Measurements from ENCODE around the gene ELOVL5. TPM values are rescaled to one million over a fixed set of nuclear protein-coding genes. Genes with fewer than 3 reads are reported as not detected.
A peak's percentile ranks its signal among the peaks of the same experiment; 100 is the strongest.

Gene ELOVL5
- total and polyA plus RNA-seq, 4 experiments from 2014 or later, result 108 to 125 (median 109) TPM

GRCh38 chr6:53263917-53264316 lies 84.8 kb downstream of the ELOVL5 start:
- Histone ChIP-seq H3K27ac (ENCODE audit: low read depth, low read length) (no peak overlapping the region), H3K36me3 (ENCODE audit: insufficient read depth, low read length) (peaks cover 59% of the 10 kb centered on the region)
- CTCF ChIA-PET (ENCODE audit: partially characterized antibody), result interaction anchor here (1.0 to 1.1 kb wide), 3 partner anchors 10 to 27 kb away, joined by 3 read pairs; no protein-coding TSS in a partner anchor

GRCh38 chr6:53259860-53260580 lies 88.7 kb downstream of the ELOVL5 start:
- no peaks in the 10 kb centered on the region for H3K9me3 ChIP-seq (ENCODE audit: control insufficient read depth in 1 of 2, low read length in 2 of 2)
- no peaks in the 10 kb centered on the region for H3K27me3 ChIP-seq (ENCODE audit: insufficient read depth, low read length)
- no peak overlapping the region for H3K4me3 ChIP-seq (ENCODE audit: low read length in 2 of 2)
- Mint-ChIP-seq H3K4me3 (no peak overlapping the region), H3K27ac (no peak overlapping the region), H3K4me1 (peaks cover 0 to 5% (median 2%) of the 10 kb centered on the region in 4 donors), H3K27me3 (no peaks in the 10 kb centered on the region), H3K9me3 (peaks cover 0 to 4% (median 0%) of the 10 kb centered on the region in 8 donors), H3K36me3 (peaks cover 64 to 65% of the 10 kb centered on the region in 2 donors)
- H3K4me1 ChIP-seq (ENCODE audit: insufficient read depth, low read length), result no peaks in the 10 kb centered on the region
- intact Hi-C loops (cut with micrococcal nuclease), result no loop called here
- no peak for DNase-seq
- no peak overlapping the region for H3K27ac ChIP-seq (ENCODE audit: low read depth, low read length)
- ChIA-PET CTCF (ENCODE audit: partially characterized antibody) (interaction anchor here (0.5 to 1.0 kb wide), 2 partner anchors 25 to 100 kb away, joined by 3 read pairs; no protein-coding TSS in a partner anchor), POLR2A (ENCODE audit: partially characterized antibody) (interaction anchor here (0.9 kb wide), 1 partner anchor 88 kb away, joined by 3 read pairs; no protein-coding TSS in a partner anchor)
- peaks cover 27% of the 10 kb centered on the region for H3K36me3 ChIP-seq (ENCODE audit: insufficient read depth, low read length)

More at GRCh38 chr6:53263917-53264316, 84.8 kb downstream of the ELOVL5 start:
- peak overlapping the region in 3 of 7 donors; percentile 5 to 68 (median 59) for H3K27ac Mint-ChIP-seq
- intact Hi-C loops (cut with micrococcal nuclease), result no loop called here
- no peaks in the 10 kb centered on the region for H3K27me3 ChIP-seq (ENCODE audit: insufficient read depth, low read length)
- no peak for DNase-seq
- H3K4me3 ChIP-seq (ENCODE audit: low read length in 2 of 2), result no peak overlapping the region
- no peak overlapping the region for H3K4me3 Mint-ChIP-seq
- H3K27me3 Mint-ChIP-seq, result no peaks in the 10 kb centered on the region
- H3K4me1 ChIP-seq (ENCODE audit: insufficient read depth, low read length), result no peaks in the 10 kb centered on the region
- H3K36me3 Mint-ChIP-seq, result peaks cover 66 to 81% of the 10 kb centered on the region in 2 donors
- peaks cover 0 to 6% (median 2%) of the 10 kb centered on the region in 4 donors for H3K4me1 Mint-ChIP-seq
- no peaks in the 10 kb centered on the region for H3K9me3 ChIP-seq (ENCODE audit: control insufficient read depth in 1 of 2, low read length in 2 of 2)
- no peaks in the 10 kb centered on the region for H3K9me3 Mint-ChIP-seq
- POLR2A ChIA-PET (ENCODE audit: partially characterized antibody), result interaction anchor here (1.6 kb wide), 1 partner anchor 12 kb away, joined by 3 read pairs; no protein-coding TSS in a partner anchor

- H3K9me3 ChIP-seq (ENCODE audit: control insufficient read depth in 1 of 2, low read length in 2 of 2), result no peaks in the 10 kb centered on the region
- Mint-ChIP-seq H3K4me1 (peaks cover 0 to 5% (median under 1%) of the 10 kb centered on the region in 4 donors), H3K27ac (peak overlapping the region in 2 of 7 donors; percentile 35 to 58), H3K9me3 (peaks cover 0 to 4% (median 0%) of the 10 kb centered on the region in 8 donors), H3K27me3 (no peaks in the 10 kb centered on the region), H3K4me3 (no peak overlapping the region), H3K36me3 (peaks cover 53 to 57% of the 10 kb centered on the region in 2 donors)
- no peaks in the 10 kb centered on the region for H3K4me1 ChIP-seq (ENCODE audit: insufficient read depth, low read length)
- ChIA-PET CTCF (ENCODE audit: partially characterized antibody) (no interaction called here), POLR2A (ENCODE audit: partially characterized antibody) (no interaction called here)
- intact Hi-C loops (cut with micrococcal nuclease), result no loop called here
- no peak overlapping the region for H3K27ac ChIP-seq (ENCODE audit: low read depth, low read length)
- no peak overlapping the region for H3K4me3 ChIP-seq (ENCODE audit: low read length in 2 of 2)
- no peaks in the 10 kb centered on the region for H3K27me3 ChIP-seq (ENCODE audit: insufficient read depth, low read length)
- no peak for DNase-seq
- peaks cover 21% of the 10 kb centered on the region for H3K36me3 ChIP-seq (ENCODE audit: insufficient read depth, low read length)
Observed at GRCh38 chr6:53258774-53259155, 90.0 kb downstream of the ELOVL5 start.

GRCh38 chr6:53258076-53258773 lies 90.5 kb downstream of the ELOVL5 start:
- Mint-ChIP-seq H3K27me3 (no peaks in the 10 kb centered on the region), H3K27ac (peak overlapping the region in 3 of 7 donors; percentile 22 to 79 (median 35)), H3K9me3 (peaks cover 0 to 4% (median 0%) of the 10 kb centered on the region in 8 donors), H3K4me1 (peaks cover 0 to 7% (median 0%) of the 10 kb centered on the region in 4 donors), H3K4me3 (no peak overlapping the region), H3K36me3 (peaks cover 52 to 56% of the 10 kb centered on the region in 2 donors)
- Histone ChIP-seq H3K4me3 (ENCODE audit: low read length in 2 of 2) (no peak overlapping the region), H3K36me3 (ENCODE audit: insufficient read depth, low read length) (peaks cover 17% of the 10 kb centered on the region), H3K27me3 (ENCODE audit: insufficient read depth, low read length) (no peaks in the 10 kb centered on the region), H3K9me3 (ENCODE audit: control insufficient read depth in 1 of 2, low read length in 2 of 2) (no peaks in the 10 kb centered on the region), H3K4me1 (ENCODE audit: insufficient read depth, low read length) (no peaks in the 10 kb centered on the region), H3K27ac (ENCODE audit: low read depth, low read length) (no peak overlapping the region)
- POLR2A ChIA-PET (ENCODE audit: partially characterized antibody), result no interaction called here
- intact Hi-C loops (cut with micrococcal nuclease), result no loop called here
- CTCF ChIA-PET (ENCODE audit: partially characterized antibody), result no interaction called here
- no peak for DNase-seq

GRCh38 chr6:53257533-53257932 lies 91.2 kb downstream of the ELOVL5 start:
- intact Hi-C loops (cut with micrococcal nuclease), result no loop called here
- Histone ChIP-seq H3K27me3 (ENCODE audit: insufficient read depth, low read length) (no peaks in the 10 kb centered on the region), H3K9me3 (ENCODE audit: control insufficient read depth in 1 of 2, low read length in 2 of 2) (no peaks in the 10 kb centered on the region), H3K36me3 (ENCODE audit: insufficient read depth, low read length) (peaks cover 17% of the 10 kb centered on the region), H3K4me3 (ENCODE audit: low read length in 2 of 2) (no peak overlapping the region), H3K27ac (ENCODE audit: low read depth, low read length) (no peak overlapping the region), H3K4me1 (ENCODE audit: insufficient read depth, low read length) (no peaks in the 10 kb centered on the region)
- ChIA-PET CTCF (ENCODE audit: partially characterized antibody) (interaction anchor here (0.9 kb wide), 1 partner anchor 178 kb away, joined by 3 read pairs; no protein-coding TSS in a partner anchor), POLR2A (ENCODE audit: partially characterized antibody) (interaction anchor here (0.6 kb wide), 1 partner anchor 45 kb away, joined by 3 read pairs; no protein-coding TSS in a partner anchor)
- Mint-ChIP-seq H3K4me1 (peaks cover 0 to 7% (median 1%) of the 10 kb centered on the region in 4 donors), H3K9me3 (peaks cover 0 to 4% (median 0%) of the 10 kb centered on the region in 8 donors), H3K4me3 (no peak overlapping the region), H3K27ac (peak overlapping the region in 2 of 7 donors; percentile 22 to 79), H3K36me3 (peaks cover 51 to 54% of the 10 kb centered on the region in 2 donors), H3K27me3 (no peaks in the 10 kb centered on the region)
- DNase-seq, result no peak

- Mint-ChIP-seq H3K9me3 (peaks cover 0 to 4% (median 0%) of the 10 kb centered on the region in 8 donors), H3K4me1 (peaks cover 0 to 9% (median 4%) of the 10 kb centered on the region in 4 donors), H3K27me3 (no peaks in the 10 kb centered on the region), H3K36me3 (peaks cover 46 to 49% of the 10 kb centered on the region in 2 donors), H3K4me3 (no peak overlapping the region), H3K27ac (peak overlapping the region in 3 of 7 donors; percentile 37 to 58 (median 49))
- Histone ChIP-seq H3K27me3 (ENCODE audit: insufficient read depth, low read length) (no peaks in the 10 kb centered on the region), H3K36me3 (ENCODE audit: insufficient read depth, low read length) (peaks cover 17% of the 10 kb centered on the region), H3K27ac (ENCODE audit: low read depth, low read length) (no peak overlapping the region), H3K4me1 (ENCODE audit: insufficient read depth, low read length) (no peaks in the 10 kb centered on the region), H3K4me3 (ENCODE audit: low read length in 2 of 2) (no peak overlapping the region), H3K9me3 (ENCODE audit: control insufficient read depth in 1 of 2, low read length in 2 of 2) (no peaks in the 10 kb centered on the region)
- intact Hi-C loops (cut with micrococcal nuclease), result no loop called here
- POLR2A ChIA-PET (ENCODE audit: partially characterized antibody), result interaction anchor here (0.6 kb wide), 1 partner anchor 46 kb away, joined by 3 read pairs; no protein-coding TSS in a partner anchor
- no peak for DNase-seq
- CTCF ChIA-PET (ENCODE audit: partially characterized antibody), result interaction anchor here (0.9 kb wide), 1 partner anchor 179 kb away, joined by 3 read pairs; no protein-coding TSS in a partner anchor
Observed at GRCh38 chr6:53257001-53257400, 91.7 kb downstream of the ELOVL5 start.
